T-helper 2 cell treated with Interferon-gamma antibody and Interleukin-4, amounts not matched to agents 5 μg/mL and 100 μg/mL, for 36 hours (primary cell): Measurements from ENCODE around the gene LTK.

Source experiments
- DNase-seq: peaks from one replicate; pipeline ENCODE4 v3.0.0; 2021; ENCODE audit warnings: low spot score
- H3K27ac Mint-ChIP-seq: one replicate; pipeline ENCODE4 v1.8.0; 2021; ENCODE audit warnings: mild to moderate bottlenecking, mixed read lengths
- H3K27me3 Mint-ChIP-seq: one replicate; pipeline ENCODE4 v1.8.0; 2021; ENCODE audit warnings: low read depth, mixed read lengths
- H3K36me3 Mint-ChIP-seq: one replicate; pipeline ENCODE4 v1.8.0; 2021; ENCODE audit warnings: low read depth, mixed read lengths
- H3K4me1 Mint-ChIP-seq: one replicate; pipeline ENCODE4 v1.8.0; 2021; ENCODE audit warnings: low read depth, mixed read lengths
- H3K4me3 Mint-ChIP-seq: one replicate; pipeline ENCODE4 v1.8.0; 2022; ENCODE audit warnings: mild to moderate bottlenecking, moderate library complexity, mixed read lengths
- H3K9me3 Mint-ChIP-seq: one replicate; pipeline ENCODE4 v1.8.0; 2021; ENCODE audit warnings: mixed read lengths

Gene LTK

GRCh38 chr15:41512512-41512939, 1.1 kb downstream of the LTK start:
- peak overlapping the region; percentile 79 for H3K4me3 Mint-ChIP-seq
- peaks cover 6% of the 10 kb centered on the region for H3K36me3 Mint-ChIP-seq
- H3K4me1 Mint-ChIP-seq: peaks cover 27% of the 10 kb centered on the region
- no peaks in the 10 kb centered on the region for H3K9me3 Mint-ChIP-seq
- H3K27ac Mint-ChIP-seq: no peak overlapping the region
- no peak for DNase-seq
- peaks cover 37% of the 10 kb centered on the region for H3K27me3 Mint-ChIP-seq

GRCh38 chr15:41511899-41512369, 1.7 kb downstream of the LTK start:
- DNase-seq: no peak
- H3K9me3 Mint-ChIP-seq: no peaks in the 10 kb centered on the region
- peaks cover 37% of the 10 kb centered on the region for H3K27me3 Mint-ChIP-seq

GRCh38 chr15:41511331-41511898, 2.2 kb downstream of the LTK start:
- Mint-ChIP-seq H3K4me1 (peaks cover 27% of the 10 kb centered on the region), H3K4me3 (no peak overlapping the region), H3K27ac (no peak overlapping the region), H3K27me3 (peaks cover 41% of the 10 kb centered on the region), H3K36me3 (peaks cover 2% of the 10 kb centered on the region), H3K9me3 (no peaks in the 10 kb centered on the region)
- DNase-seq: no peak

More at GRCh38 chr15:41511899-41512369, 1.7 kb downstream of the LTK start:
- Mint-ChIP-seq H3K27ac (no peak overlapping the region), H3K4me3 (peak overlapping the region; percentile 79), H3K4me1 (peaks cover 27% of the 10 kb centered on the region), H3K36me3 (peaks cover 2% of the 10 kb centered on the region)

DNA sequence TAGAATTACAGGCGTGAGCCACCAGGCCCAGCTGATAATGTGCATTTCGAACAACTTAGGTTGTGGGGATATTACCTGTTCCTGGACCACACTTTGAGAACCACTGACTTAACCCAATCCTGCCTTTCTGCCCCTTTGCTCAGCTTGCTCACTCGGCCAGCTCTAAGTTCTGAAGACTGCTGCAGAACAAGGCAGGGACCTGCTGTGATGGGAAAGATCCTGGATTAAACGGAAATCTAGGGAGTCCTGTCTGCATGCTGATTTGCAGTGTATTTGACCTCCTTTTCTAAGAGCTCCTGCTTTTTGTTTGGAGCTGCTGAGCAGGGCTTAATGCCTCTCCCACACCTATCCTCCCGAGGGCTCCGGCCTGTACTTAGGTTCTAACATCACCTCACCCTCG, 2.9 kb downstream of the LTK start:
- H3K27ac Mint-ChIP-seq: no peak overlapping the region
- H3K4me1 Mint-ChIP-seq: peaks cover 27% of the 10 kb centered on the region
- no peaks in the 10 kb centered on the region for H3K9me3 Mint-ChIP-seq
- H3K27me3 Mint-ChIP-seq: peaks cover 42% of the 10 kb centered on the region
- DNase-seq: no peak
- no peaks in the 10 kb centered on the region for H3K36me3 Mint-ChIP-seq
- H3K4me3 Mint-ChIP-seq: no peak overlapping the region

DNA sequence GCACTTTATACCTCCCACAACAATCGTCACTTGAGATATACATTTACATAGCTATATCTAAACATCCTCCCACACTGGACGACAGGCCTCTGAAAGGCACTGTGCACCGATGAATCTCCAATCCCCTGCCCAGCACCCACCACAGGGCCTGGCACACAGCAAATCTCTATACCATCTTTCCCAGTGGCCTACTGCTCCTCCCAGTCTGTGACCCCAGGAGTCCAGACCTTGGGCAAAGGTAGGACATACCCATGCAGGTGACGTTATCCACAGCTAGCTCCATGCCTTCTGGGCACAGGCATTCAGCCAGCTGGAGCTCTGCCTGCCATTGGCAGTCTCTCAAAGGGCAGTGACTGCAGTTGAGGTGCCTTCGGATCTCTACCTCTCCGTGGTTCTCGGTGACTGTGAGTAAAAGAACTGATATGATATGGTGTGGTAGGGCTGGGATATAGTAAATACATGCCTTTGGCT, 5.8 kb downstream of the LTK start:
- H3K36me3 Mint-ChIP-seq: no peaks in the 10 kb centered on the region
- DNase-seq: no peak
- H3K4me1 Mint-ChIP-seq: peaks cover 8% of the 10 kb centered on the region
- H3K27ac Mint-ChIP-seq: no peak overlapping the region
- no peaks in the 10 kb centered on the region for H3K9me3 Mint-ChIP-seq
- no peak overlapping the region for H3K4me3 Mint-ChIP-seq
- H3K27me3 Mint-ChIP-seq: peaks cover 55% of the 10 kb centered on the region

DNA sequence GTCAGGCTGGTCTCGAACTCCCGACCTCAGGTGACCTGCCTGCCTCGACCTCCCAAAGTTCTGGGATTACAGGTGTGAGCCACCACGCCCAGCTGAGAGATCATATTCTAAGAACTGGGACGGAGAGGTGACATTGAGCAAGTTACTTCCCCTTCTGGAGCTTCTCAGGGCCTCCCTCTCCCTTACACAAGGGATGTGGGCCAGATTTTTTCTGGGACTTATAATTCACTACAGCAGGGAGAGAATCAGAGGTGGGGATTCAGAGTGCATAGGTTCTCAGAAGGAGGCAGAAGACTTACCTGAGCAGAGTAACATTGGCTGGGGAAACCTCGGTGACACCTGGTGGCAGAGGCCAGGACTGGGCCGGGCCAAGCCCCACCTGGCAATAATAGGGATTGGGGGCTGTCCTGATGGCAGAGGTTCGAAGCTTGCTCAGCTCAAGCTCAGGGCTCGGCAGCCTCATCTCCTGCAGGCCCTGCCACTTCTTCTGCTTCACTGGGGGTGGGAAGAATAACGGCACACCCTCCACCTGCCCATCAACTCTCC, 6.8 kb downstream of the LTK start:
- no peaks in the 10 kb centered on the region for H3K9me3 Mint-ChIP-seq
- H3K36me3 Mint-ChIP-seq: no peaks in the 10 kb centered on the region
- DNase-seq: no peak
- H3K27me3 Mint-ChIP-seq: peaks cover 53% of the 10 kb centered on the region
- no peak overlapping the region for H3K4me3 Mint-ChIP-seq
- H3K27ac Mint-ChIP-seq: no peak overlapping the region
- peaks cover 5% of the 10 kb centered on the region for H3K4me1 Mint-ChIP-seq

DNA sequence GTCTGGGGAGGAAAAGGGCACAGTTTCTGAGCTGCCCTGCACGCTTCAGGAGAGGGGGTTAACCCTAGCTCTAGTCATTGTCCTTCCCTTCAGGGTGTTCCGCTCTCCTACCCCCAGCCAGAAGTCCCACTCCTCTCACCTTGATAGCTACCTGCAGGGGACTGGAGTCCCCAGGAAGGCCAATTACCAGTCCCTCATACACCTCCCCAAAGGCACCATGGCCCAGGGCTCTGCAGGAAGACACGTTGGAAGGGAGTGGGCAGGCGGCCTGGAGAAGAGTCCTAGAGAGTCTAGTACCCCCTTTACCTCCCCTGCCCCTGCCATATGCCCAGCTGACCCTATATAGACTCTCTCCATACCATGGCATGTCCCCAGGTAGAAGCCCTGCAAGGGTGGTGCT, 7.9 kb downstream of the LTK start:
- no peak for DNase-seq
- H3K4me3 Mint-ChIP-seq: no peak overlapping the region
- no peaks in the 10 kb centered on the region for H3K9me3 Mint-ChIP-seq
- H3K4me1 Mint-ChIP-seq: peaks cover 9% of the 10 kb centered on the region
- peaks cover 58% of the 10 kb centered on the region for H3K27me3 Mint-ChIP-seq
- H3K27ac Mint-ChIP-seq: no peak overlapping the region
- no peaks in the 10 kb centered on the region for H3K36me3 Mint-ChIP-seq

DNA sequence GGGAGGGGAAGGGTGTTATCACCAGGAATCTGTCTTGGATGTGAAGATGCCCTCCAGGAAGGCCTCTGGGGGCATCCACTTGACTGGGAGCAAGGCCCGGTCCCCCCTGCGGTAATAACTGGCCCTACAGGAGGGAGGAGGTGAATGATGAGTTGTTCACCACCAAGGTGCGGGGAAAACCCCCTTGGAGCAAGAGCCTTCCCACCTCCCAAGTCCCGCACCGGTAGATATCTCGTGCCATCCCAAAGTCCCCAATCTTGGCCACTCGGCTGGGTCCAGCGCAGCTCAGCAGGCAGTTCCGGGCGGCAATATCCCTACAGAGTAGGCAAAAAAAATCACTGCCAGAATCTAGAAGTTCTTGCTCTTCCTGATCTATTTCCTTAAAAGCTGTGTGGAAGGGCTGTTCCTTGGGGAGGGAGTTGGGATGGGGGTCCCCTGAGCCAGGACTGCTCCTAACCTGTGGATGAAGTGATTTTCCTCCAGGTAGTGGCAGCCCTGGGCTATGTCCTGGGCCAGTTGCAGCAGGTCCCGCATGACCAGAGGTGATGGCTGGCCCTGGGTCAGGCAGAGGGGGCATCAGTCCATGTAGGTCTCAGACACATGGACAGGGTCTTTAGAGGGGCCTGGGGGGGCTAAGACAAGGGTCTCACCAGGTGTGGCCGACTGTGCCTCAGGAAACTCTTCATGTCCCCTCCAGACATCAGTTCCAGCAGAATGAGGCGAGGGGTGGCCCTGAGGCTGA, 8.7 kb downstream of the LTK start:
- H3K36me3 Mint-ChIP-seq: no peaks in the 10 kb centered on the region
- H3K27ac Mint-ChIP-seq: no peak overlapping the region
- H3K27me3 Mint-ChIP-seq: peaks cover 57% of the 10 kb centered on the region
- no peak for DNase-seq
- H3K4me3 Mint-ChIP-seq: no peak overlapping the region
- no peaks in the 10 kb centered on the region for H3K9me3 Mint-ChIP-seq
- H3K4me1 Mint-ChIP-seq: peaks cover 9% of the 10 kb centered on the region

GRCh38 chr15:41503669-41504010, 10.0 kb downstream of the LTK start:
- H3K4me1 Mint-ChIP-seq: peaks cover 9% of the 10 kb centered on the region
- no peak overlapping the region for H3K4me3 Mint-ChIP-seq
- peaks cover 62% of the 10 kb centered on the region for H3K27me3 Mint-ChIP-seq
- no peaks in the 10 kb centered on the region for H3K9me3 Mint-ChIP-seq
- no peak for DNase-seq
- H3K27ac Mint-ChIP-seq: no peak overlapping the region
- no peaks in the 10 kb centered on the region for H3K36me3 Mint-ChIP-seq

DNA sequence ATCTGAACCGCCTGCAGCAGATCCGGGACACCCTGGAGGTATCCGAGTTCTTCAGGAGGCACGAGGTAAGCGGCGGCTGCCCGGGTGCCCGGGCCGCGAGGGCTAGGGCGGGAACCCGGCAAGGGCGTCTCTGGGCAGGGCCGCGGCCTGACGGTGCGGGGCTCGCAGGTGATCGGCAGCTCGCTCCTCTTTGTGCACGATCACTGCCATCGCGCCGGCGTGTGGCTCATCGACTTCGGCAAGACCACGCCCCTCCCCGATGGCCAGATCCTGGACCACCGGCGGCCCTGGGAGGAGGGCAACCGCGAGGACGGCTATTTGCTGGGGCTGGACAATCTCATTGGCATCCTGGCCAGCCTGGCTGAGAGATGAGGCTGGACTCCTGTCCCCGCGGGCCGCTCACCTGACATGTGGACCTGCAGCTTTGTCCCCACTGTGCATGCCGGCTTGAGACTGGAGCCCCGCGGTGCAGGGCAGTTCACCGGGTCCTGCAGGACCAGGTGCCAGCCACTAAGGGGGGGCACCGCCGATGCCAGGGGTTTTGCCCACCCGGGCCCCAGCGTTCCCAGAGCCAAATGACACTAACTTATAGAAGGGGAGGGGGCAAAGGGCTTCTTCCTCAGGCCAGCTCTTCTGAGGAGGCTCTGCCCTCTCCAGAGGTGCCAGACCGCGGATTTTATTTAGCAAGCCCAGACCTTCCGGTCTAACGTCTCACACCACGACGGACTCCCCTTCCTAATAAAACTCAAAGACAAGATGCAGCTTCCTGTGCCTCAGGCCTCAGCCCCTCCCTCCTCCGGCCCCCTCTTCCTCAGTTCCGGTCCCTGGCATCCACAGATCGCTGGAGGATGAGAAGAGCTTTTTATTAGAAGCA, 10.6 kb downstream of the LTK start:
- H3K27ac Mint-ChIP-seq: no peak overlapping the region
- peaks cover 66% of the 10 kb centered on the region for H3K27me3 Mint-ChIP-seq
- peaks cover 9% of the 10 kb centered on the region for H3K4me1 Mint-ChIP-seq
- peak overlapping the region; percentile 61 for H3K4me3 Mint-ChIP-seq
- H3K36me3 Mint-ChIP-seq: no peaks in the 10 kb centered on the region
- no peak for DNase-seq
- no peaks in the 10 kb centered on the region for H3K9me3 Mint-ChIP-seq

- Mint-ChIP-seq H3K4me3 (peak overlapping the region; percentile 61), H3K27me3 (peaks cover 73% of the 10 kb centered on the region), H3K27ac (no peak overlapping the region), H3K36me3 (no peaks in the 10 kb centered on the region), H3K9me3 (no peaks in the 10 kb centered on the region), H3K4me1 (peaks cover 9% of the 10 kb centered on the region)
- DNase-seq: no peak
These were observed 11.5 kb downstream of the LTK start for GRCh38 chr15:41501931-41502794.

GRCh38 chr15:41501191-41501917, 12.3 kb downstream of the LTK start:
- DNase-seq: peak; percentile 30
- Mint-ChIP-seq H3K36me3 (no peaks in the 10 kb centered on the region), H3K27me3 (peaks cover 77% of the 10 kb centered on the region), H3K9me3 (no peaks in the 10 kb centered on the region), H3K4me1 (peaks cover 9% of the 10 kb centered on the region), H3K27ac (no peak overlapping the region), H3K4me3 (peak overlapping the region; percentile 67)
